GM13977 (cell line): ENCODE data around the gene KRTAP10-4.

Experiments used
- DNase-seq: peaks from one replicate; pipeline ENCODE4 v3.0.0; 2012; ENCODE audit warnings: low spot score
- CTCF ChIP-seq: IDR thresholded peaks from 2 replicates; pipeline ENCODE4 v1.5.1; 2012; ENCODE audit warnings: mild to moderate bottlenecking, control low read depth; ENCODE audit not compliant: insufficient read depth; ENCODE audit errors: extremely low read depth, missing control alignments
- in situ Hi-C: fragments of 300-500 bp; cut with MboI; formaldehyde crosslinking; loops from one replicate; pipeline ENCODE4 v1.12.0; 2022; ENCODE audit warnings: low sequenced_read_pairs, low pct_unique_long_range_greater_than_20kb, mixed read lengths, inconsistent platforms; ENCODE audit not compliant: unreplicated experiment

KRTAP10-4 gene

GRCh38 chr21:44527983-44528633, 45.4 kb upstream of the KRTAP10-4 start:
- no peak for DNase-seq
- in situ Hi-C loops = no loop called here
- no peak for TF ChIP-seq CTCF

DNA sequence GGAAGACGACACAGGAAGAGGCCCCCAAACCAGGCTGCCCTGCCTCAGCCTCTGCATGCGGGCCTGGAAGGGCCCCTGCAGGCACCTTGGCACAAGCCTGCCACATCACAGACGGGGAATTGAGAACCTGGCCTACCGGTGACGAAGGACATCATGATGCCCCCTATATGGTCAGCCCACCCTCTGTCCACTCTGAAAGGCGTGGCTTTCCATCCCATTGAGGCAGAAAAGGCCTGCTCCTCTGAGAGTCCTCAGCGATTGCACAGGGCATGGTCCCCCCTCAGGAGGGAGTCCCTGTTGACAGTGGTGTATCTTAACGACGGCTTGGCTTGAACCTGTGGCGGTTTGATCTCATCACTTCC, 44.9 kb upstream of the KRTAP10-4 start:
- TF ChIP-seq CTCF = no peak
- in situ Hi-C loops = no loop called here
- DNase-seq = no peak

- TF ChIP-seq CTCF = no peak
- in situ Hi-C loops = no loop called here
- DNase-seq = no peak
Measured at GRCh38 chr21:44529011-44529421, 44.5 kb upstream of the KRTAP10-4 start.

DNA sequence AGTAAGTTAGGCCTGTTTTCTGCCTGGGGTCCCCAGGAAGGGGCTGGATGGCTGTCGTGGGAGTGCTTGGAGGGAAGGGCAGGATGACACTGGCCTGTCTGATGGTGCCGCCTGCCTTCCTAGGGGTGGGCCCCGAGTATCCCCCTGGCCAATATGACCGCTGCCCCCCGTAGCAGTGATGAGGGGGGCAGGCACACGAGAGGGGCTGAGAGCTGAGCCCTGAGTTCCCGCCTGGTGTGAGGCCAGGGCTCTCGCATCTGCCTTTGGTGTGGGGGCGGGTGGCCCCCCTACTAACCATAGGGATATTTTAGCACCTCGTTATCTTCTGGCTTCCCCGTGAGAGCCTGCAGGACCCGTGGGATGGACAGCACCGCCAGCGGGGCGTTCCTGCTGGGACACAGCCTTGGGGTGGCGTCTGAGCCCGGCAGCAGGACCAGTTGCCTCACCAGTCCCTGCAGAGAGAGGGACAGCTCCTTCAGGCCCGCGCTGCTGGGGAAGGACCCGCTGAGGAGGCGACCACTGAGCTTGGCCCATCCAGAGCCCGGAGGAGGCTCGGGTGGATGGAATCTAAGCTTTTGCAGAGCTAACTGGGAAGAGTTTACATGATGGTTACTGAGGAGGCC, 43.9 kb upstream of the KRTAP10-4 start:
- in situ Hi-C loops = no loop called here
- DNase-seq = no peak
- TF ChIP-seq CTCF = no peak

DNA sequence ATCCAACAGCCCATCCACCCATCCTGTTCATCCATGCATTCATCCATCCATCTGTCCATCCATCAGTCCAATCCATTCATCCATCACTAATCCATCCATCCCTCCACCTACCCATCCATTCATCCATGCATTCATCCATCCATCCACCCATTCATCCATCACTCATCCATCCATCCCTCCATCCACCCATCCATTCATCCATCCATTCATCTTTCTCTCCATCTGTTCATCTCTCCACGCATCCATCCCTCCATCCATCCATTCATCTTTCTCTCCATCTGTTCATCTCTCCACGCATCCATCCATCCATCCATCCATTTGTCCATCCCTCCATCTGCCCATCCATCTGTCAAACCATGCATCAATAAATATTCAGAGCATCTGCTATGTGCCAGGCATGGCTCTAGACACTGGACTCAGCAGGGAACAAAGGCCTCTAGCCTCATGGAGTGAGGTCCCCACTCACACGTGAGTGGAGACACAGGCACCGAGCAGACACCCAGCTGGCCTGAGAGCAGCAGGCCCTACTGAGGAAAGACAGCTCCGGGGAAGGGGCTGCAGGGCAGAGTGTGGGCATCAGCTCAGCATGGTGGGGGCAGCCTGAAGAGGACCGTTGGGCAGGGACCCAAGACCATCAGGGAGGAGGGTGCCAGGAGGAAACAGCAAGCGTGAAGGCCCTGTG, 43.2 kb upstream of the KRTAP10-4 start:
- no peak for TF ChIP-seq CTCF
- DNase-seq = no peak
- in situ Hi-C loops = no loop called here

DNA sequence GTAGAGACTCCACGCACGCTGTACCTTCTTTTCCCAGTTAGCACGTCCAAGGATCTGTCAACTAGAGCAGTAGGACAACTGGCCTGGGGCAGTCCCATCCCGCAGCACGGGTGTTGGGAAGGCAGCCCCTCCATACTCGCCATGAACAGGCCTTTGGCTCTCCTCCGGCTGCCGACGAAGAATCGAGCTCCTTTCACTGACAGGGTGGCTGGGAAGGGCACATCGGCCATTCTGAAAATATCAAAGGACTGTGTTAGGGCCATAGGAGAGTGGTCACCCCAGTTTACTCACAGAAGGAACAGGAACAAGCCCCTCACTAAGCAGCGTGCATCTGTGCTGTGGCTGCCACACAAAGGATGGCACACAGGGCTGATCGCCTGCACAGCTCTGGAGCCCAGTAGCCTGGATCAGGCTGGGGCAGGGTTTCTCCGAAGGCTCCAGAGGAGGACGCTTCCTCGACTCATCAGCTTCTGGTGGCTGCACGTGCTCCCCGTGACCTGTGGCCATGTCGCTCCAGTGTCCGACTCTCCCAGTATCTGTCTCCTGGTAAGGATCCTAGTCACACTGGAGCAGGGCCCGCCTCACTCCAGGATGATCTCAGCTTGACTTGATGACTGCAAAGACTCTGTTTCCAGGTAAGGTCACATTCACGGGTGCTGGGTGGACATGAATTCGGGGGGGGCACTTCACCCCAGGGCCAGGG, 42.5 kb upstream of the KRTAP10-4 start:
- DNase-seq = no peak
- in situ Hi-C loops = no loop called here
- TF ChIP-seq CTCF = no peak
